Neural progenitor cell (in vitro differentiated cells): ENCODE results near the gene PCNX3.

Experiments
- CTCF ChIP-seq: fragments of 200-600 bp; sonication (generic); IDR thresholded peaks from 2 replicates; pipeline ENCODE4 v1.5.1; 2017; ENCODE audit warnings: antibody characterized with exemption, mild to moderate bottlenecking
- EZH2 ChIP-seq: fragments of 200-600 bp; sonication (generic); IDR thresholded peaks from 2 replicates; pipeline ENCODE4 v1.6.1; 2017; ENCODE audit warnings: antibody characterized with exemption, mild to moderate bottlenecking, moderate library complexity

- TF ChIP-seq CTCF = no peak
- no peak for TF ChIP-seq EZH2
These were observed 2.9 kb upstream of the PCNX3 start for GRCh38 chr11:65612691-65613090.
